ENCODE results near the gene PDPN. TPM values are rescaled to one million over a fixed set of nuclear protein-coding genes. Genes with fewer than 3 reads are reported as not detected.

Gene PDPN
- total RNA-seq, 1 donor from 2014 or later = 4.3 TPM

DNA sequence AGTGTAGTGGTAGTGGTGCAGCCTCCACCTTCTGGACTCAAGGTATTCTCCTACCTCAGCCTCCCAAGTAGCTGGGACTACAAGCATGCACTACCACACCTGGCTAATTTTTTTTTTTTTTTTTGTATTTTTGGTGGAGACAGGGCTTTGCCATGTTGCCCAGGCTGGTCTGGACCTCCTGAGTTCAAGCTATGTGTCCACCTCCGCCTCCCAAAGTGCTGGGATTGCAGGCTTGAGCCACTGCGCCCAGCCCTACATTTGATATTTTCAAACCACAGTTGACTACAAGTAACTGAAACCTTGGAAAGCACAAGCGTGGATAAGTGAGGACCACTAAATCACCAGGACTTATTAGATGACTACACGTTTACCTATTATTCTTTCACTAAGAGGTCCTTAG lies 10.0 kb upstream of the PDPN start:
- Mint-ChIP-seq H3K4me1 (ENCODE audit: unreplicated experiment) (no peaks in the 10 kb centered on the region), H3K9me3 (ENCODE audit: unreplicated experiment) (no peaks in the 10 kb centered on the region), H3K4me3 (ENCODE audit: unreplicated experiment) (no peak overlapping the region), H3K36me3 (ENCODE audit: low read depth, unreplicated experiment) (no peaks in the 10 kb centered on the region), H3K27ac (ENCODE audit: unreplicated experiment) (no peak overlapping the region), H3K27me3 (ENCODE audit: unreplicated experiment) (no peaks in the 10 kb centered on the region)
- no peak for DNase-seq (ENCODE audit: low spot score)
- TF ChIP-seq, protein P1, sequence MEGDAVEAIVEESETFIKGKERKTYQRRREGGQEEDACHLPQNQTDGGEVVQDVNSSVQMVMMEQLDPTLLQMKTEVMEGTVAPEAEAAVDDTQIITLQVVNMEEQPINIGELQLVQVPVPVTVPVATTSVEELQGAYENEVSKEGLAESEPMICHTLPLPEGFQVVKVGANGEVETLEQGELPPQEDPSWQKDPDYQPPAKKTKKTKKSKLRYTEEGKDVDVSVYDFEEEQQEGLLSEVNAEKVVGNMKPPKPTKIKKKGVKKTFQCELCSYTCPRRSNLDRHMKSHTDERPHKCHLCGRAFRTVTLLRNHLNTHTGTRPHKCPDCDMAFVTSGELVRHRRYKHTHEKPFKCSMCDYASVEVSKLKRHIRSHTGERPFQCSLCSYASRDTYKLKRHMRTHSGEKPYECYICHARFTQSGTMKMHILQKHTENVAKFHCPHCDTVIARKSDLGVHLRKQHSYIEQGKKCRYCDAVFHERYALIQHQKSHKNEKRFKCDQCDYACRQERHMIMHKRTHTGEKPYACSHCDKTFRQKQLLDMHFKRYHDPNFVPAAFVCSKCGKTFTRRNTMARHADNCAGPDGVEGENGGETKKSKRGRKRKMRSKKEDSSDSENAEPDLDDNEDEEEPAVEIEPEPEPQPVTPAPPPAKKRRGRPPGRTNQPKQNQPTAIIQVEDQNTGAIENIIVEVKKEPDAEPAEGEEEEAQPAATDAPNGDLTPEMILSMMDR (IDR thresholded peaks at IDR 0.05; ENCODE audit: unreplicated experiment) = no peak

DNA sequence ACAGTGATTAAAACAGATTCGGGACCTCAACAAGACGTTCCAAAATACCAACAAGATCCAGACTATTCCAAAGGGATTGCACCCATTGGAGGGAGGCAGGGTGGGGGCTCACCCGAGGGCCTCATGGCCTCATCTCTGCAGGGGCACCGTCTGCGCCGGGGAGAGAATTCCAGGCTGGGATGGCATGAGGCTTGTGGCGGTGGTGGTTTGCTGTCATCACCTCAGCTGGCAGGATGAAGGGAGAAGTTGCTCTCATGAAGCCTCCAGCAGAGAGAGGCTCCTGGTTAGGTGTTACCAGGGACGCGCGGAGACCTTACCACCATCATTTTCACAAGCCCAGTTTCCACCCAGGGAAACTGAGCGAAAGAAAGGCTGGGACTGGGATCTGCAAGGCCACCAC lies 6.7 kb upstream of the PDPN start:
- TF ChIP-seq, protein P1 (IDR thresholded peaks at IDR 0.05; ENCODE audit: unreplicated experiment) = no peak
- Mint-ChIP-seq H3K36me3 (ENCODE audit: low read depth, unreplicated experiment) (no peaks in the 10 kb centered on the region), H3K4me3 (ENCODE audit: unreplicated experiment) (no peak overlapping the region), H3K4me1 (ENCODE audit: unreplicated experiment) (peaks cover 3% of the 10 kb centered on the region), H3K27ac (ENCODE audit: unreplicated experiment) (no peak overlapping the region), H3K27me3 (ENCODE audit: unreplicated experiment) (peaks cover 3% of the 10 kb centered on the region), H3K9me3 (ENCODE audit: unreplicated experiment) (no peaks in the 10 kb centered on the region)
- no peak for DNase-seq (ENCODE audit: low spot score)

DNA sequence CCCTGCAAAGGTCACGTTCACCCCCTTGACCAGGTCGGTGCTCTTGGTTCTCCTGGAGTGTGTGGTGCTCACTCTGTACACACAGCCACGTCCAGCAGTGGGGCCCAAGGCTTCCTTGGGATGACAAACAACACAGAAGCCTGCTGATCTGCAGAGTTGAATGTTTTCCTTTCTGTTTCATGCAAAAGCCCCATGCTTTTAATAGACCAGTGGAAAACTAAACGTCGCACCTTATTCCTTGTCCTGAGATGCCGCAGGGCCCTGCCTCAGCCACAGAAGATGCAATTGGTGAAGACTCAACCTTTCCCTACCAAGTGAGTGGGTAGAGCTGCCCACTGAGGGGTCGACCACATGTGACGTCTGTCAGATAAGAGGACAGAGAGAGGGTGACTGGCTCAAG lies 5.8 kb upstream of the PDPN start:
- Mint-ChIP-seq H3K27ac (ENCODE audit: unreplicated experiment) (no peak overlapping the region), H3K9me3 (ENCODE audit: unreplicated experiment) (no peaks in the 10 kb centered on the region), H3K36me3 (ENCODE audit: low read depth, unreplicated experiment) (no peaks in the 10 kb centered on the region), H3K27me3 (ENCODE audit: unreplicated experiment) (peaks cover 11% of the 10 kb centered on the region), H3K4me3 (ENCODE audit: unreplicated experiment) (no peak overlapping the region), H3K4me1 (ENCODE audit: unreplicated experiment) (peaks cover 5% of the 10 kb centered on the region)
- TF ChIP-seq, protein P1 (IDR thresholded peaks at IDR 0.05; ENCODE audit: unreplicated experiment) = no peak
- DNase-seq (ENCODE audit: low spot score) = no peak

DNA sequence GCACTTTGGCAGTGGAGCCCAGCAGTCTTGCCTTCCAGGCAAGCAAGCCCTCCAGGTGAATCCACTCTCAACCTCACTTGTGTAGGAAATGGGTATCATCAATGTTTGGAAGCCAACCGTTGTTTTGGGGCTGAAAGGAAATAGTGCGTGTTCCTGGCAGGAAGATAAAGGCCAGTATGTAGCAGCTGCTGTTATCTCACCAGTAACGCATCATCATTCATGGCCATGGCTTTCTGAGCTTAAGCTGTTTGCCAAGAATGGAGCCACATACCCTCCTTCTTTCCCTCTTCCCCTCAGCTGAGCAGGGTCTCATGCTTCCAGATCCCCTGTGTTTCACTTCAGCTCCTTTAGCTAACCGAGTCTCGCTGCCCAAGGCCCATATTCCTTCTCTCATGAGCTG lies 2.2 kb upstream of the PDPN start:
- Mint-ChIP-seq H3K4me3 (ENCODE audit: unreplicated experiment) (no peak overlapping the region), H3K36me3 (ENCODE audit: low read depth, unreplicated experiment) (no peaks in the 10 kb centered on the region), H3K27me3 (ENCODE audit: unreplicated experiment) (peaks cover 13% of the 10 kb centered on the region), H3K4me1 (ENCODE audit: unreplicated experiment) (peaks cover 5% of the 10 kb centered on the region), H3K9me3 (ENCODE audit: unreplicated experiment) (no peaks in the 10 kb centered on the region), H3K27ac (ENCODE audit: unreplicated experiment) (no peak overlapping the region)
- DNase-seq (ENCODE audit: low spot score) = no peak
- TF ChIP-seq, protein P1 (IDR thresholded peaks at IDR 0.05; ENCODE audit: unreplicated experiment) = no peak

DNA sequence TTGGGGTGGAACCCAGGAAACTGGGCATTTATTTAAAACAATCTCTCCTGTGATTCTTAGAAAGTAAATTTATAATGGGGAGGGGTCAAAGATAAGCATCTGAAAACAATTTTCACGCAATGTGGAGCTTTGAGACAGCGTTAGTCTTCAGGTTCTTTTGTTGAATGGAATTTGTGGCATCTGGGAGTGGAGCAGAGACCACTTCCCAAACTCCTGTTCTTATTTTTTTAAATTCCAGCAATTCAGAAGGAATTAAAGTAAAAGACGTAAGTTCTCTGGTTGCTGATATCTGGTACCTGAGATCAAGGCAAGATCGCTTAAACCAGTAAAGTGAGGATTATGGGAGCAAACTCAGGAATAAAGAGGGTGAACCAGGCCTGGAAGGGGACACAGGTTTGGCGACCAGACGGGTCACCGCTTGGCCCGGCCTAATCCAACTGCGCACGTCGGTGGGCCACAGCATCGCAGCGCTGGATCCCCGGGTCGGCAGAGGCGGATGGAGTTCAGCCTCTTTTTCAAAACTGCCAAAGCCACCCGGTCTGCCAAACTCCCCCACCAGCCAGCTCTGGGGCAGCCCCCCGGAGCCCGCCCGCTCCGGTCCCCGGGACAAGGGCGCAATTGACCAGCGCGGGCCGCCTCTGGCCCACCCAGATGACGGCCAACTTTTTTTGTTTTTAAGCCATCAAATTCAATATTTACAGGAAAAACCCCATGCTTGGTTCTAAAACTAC lies 754 bp upstream of the PDPN start:
- H3K4me3 Mint-ChIP-seq (ENCODE audit: unreplicated experiment) = no peak overlapping the region
- no peaks in the 10 kb centered on the region for H3K9me3 Mint-ChIP-seq (ENCODE audit: unreplicated experiment)
- H3K27ac Mint-ChIP-seq (ENCODE audit: unreplicated experiment) = no peak overlapping the region
- TF ChIP-seq, protein P1 (IDR thresholded peaks at IDR 0.05; ENCODE audit: unreplicated experiment) = no peak
- H3K36me3 Mint-ChIP-seq (ENCODE audit: low read depth, unreplicated experiment) = no peaks in the 10 kb centered on the region
- H3K27me3 Mint-ChIP-seq (ENCODE audit: unreplicated experiment) = peaks cover 13% of the 10 kb centered on the region
- no peak for DNase-seq (ENCODE audit: low spot score)
- H3K4me1 Mint-ChIP-seq (ENCODE audit: unreplicated experiment) = peaks cover 5% of the 10 kb centered on the region

Measured in endothelial cell (in vitro differentiated cells).